Measurements from ENCODE around the gene CXCR2. TPM values are rescaled to one million over a fixed set of nuclear protein-coding genes. Genes with fewer than 3 reads are reported as not detected.
A peak's percentile ranks its signal among the peaks of the same experiment; 100 is the strongest.

Gene CXCR2
- polyA plus RNA-seq, 1 of the 3 experiments (the other 2 are of a cell fraction): not detected

DNA sequence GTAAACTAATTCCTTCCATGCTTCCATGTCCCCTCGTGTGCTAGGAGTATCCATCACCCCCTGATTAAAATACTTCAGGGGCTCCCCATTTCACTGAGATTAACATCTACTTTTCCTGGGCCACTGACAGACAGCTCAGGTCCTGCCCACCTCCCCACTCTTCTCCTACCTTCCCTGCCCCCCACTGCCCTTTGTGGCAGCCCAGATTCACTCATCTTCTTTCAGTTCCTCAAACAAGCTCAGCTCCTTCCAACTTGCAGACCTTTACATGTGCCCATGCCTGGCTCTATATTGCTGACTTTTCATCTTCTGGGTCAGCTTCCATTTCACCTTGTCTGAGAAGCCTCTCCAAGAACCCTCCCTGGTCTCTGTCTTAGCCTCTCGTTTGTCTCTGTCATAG is 44.8 kb upstream of the CXCR2 start:
- H3F3A ChIP-seq (replicated peaks; ENCODE audit: insufficient read depth): no peaks in the 10 kb centered on the region
- ChIA-PET CTCF (interaction anchor here (1.4 kb wide), 1 partner anchor 12 kb away, joined by 6 read pairs; the partner anchor contains the start of gene RUFY4), POLR2A (no interaction called here)
- H3K27me3 ChIP-seq (ENCODE audit: insufficient read depth): no peaks in the 10 kb centered on the region
- H4K20me1 ChIP-seq (ENCODE audit: insufficient read depth): no peaks in the 10 kb centered on the region
- no peak overlapping the region for H3K4me2 ChIP-seq
- no peaks in the 10 kb centered on the region for H3K9me2 ChIP-seq
- H3K27ac ChIP-seq (ENCODE audit: low read depth in 2 of 2, low read length in 1 of 2): no peak overlapping the region
- H2AFZ ChIP-seq (ENCODE audit: low read depth): no peak overlapping the region
- 51% methylated on average over 2 of the region's 2 CpGs for WGBS (ENCODE audit: low lambda C conversion rate)
- H3K79me2 ChIP-seq (ENCODE audit: insufficient read depth): no peaks in the 10 kb centered on the region
- no peaks in the 10 kb centered on the region for H3K36me3 ChIP-seq (replicated peaks in 1 of 2; ENCODE audit: control insufficient read depth in 1 of 2, insufficient read depth in 2 of 2, low read length in 1 of 2)
- H3K4me1 ChIP-seq (ENCODE audit: control insufficient read depth in 1 of 2, insufficient read depth in 2 of 2, low read depth in 1 of 2, low read length in 1 of 2): no peaks in the 10 kb centered on the region
- TF ChIP-seq, protein P1, sequence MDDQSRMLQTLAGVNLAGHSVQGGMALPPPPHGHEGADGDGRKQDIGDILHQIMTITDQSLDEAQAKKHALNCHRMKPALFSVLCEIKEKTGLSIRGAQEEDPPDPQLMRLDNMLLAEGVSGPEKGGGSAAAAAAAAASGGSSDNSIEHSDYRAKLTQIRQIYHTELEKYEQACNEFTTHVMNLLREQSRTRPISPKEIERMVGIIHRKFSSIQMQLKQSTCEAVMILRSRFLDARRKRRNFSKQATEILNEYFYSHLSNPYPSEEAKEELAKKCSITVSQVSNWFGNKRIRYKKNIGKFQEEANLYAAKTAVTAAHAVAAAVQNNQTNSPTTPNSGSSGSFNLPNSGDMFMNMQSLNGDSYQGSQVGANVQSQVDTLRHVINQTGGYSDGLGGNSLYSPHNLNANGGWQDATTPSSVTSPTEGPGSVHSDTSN (IDR thresholded peaks at IDR 0.05): no peak
- TF ChIP-seq, protein P2, sequence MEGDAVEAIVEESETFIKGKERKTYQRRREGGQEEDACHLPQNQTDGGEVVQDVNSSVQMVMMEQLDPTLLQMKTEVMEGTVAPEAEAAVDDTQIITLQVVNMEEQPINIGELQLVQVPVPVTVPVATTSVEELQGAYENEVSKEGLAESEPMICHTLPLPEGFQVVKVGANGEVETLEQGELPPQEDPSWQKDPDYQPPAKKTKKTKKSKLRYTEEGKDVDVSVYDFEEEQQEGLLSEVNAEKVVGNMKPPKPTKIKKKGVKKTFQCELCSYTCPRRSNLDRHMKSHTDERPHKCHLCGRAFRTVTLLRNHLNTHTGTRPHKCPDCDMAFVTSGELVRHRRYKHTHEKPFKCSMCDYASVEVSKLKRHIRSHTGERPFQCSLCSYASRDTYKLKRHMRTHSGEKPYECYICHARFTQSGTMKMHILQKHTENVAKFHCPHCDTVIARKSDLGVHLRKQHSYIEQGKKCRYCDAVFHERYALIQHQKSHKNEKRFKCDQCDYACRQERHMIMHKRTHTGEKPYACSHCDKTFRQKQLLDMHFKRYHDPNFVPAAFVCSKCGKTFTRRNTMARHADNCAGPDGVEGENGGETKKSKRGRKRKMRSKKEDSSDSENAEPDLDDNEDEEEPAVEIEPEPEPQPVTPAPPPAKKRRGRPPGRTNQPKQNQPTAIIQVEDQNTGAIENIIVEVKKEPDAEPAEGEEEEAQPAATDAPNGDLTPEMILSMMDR (IDR thresholded peaks at IDR 0.05): no peak
- TF ChIP-seq, protein P3, sequence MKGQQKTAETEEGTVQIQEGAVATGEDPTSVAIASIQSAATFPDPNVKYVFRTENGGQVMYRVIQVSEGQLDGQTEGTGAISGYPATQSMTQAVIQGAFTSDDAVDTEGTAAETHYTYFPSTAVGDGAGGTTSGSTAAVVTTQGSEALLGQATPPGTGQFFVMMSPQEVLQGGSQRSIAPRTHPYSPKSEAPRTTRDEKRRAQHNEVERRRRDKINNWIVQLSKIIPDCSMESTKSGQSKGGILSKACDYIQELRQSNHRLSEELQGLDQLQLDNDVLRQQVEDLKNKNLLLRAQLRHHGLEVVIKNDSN (IDR thresholded peaks at IDR 0.05; ENCODE audit: borderline replicate concordance, low read depth): no peak
- no peak for TF ChIP-seq POLR2AphosphoS5 (IDR thresholded peaks at IDR 0.05; ENCODE audit: low read depth, low read length)
- no peak for TF ChIP-seq FOXJ3 (CRISPR knock-in tag; IDR thresholded peaks at IDR 0.05)
- TF ChIP-seq EZH2phosphoT487 (IDR thresholded peaks at IDR 0.05; ENCODE audit: borderline replicate concordance, low read depth): no peak
- TF ChIP-seq, protein P4, sequence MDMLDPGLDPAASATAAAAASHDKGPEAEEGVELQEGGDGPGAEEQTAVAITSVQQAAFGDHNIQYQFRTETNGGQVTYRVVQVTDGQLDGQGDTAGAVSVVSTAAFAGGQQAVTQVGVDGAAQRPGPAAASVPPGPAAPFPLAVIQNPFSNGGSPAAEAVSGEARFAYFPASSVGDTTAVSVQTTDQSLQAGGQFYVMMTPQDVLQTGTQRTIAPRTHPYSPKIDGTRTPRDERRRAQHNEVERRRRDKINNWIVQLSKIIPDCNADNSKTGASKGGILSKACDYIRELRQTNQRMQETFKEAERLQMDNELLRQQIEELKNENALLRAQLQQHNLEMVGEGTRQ (IDR thresholded peaks at IDR 0.05; ENCODE audit: borderline replicate concordance, low read depth, low read length): no peak
- TF ChIP-seq SIN3A (IDR thresholded peaks at IDR 0.05; ENCODE audit: borderline replicate concordance, low read depth, low read length): no peak
- TF ChIP-seq RAD21 (IDR thresholded peaks at IDR 0.05; ENCODE audit: low read length): no peak
- TF ChIP-seq MXI1 (IDR thresholded peaks at IDR 0.05; ENCODE audit: low read depth, low read length): no peak
- TF ChIP-seq ELF1 (IDR thresholded peaks at IDR 0.05): no peak
- no peak overlapping the region for H3K9ac ChIP-seq
- no peak overlapping the region for H3K4me3 ChIP-seq (ENCODE audit: low read depth in 2 of 2, low read length in 1 of 2)
- no peak for DNase-seq
- H3K9me3 ChIP-seq: no peaks in the 10 kb centered on the region

DNA sequence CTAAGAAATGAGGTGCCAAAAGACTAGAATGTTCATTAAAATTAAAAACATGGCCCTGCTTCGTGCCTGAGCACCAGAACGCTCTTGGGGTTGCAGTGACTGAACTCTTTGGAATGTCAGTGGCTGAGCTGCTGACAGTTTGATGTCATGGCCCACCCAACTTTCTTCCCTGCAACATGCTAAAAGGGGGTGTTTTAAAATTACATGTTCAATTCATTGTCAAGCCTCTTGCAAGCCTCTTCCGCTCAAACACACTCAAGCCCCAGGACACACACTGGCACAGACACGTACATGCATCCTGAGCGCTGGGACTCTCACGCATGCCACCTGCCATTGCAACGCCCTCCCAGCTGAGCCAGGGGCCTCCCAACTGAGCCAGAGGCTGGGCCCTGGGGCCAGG is 44.1 kb upstream of the CXCR2 start:
- H3K4me2 ChIP-seq: no peak overlapping the region
- H3K27ac ChIP-seq (ENCODE audit: low read depth in 2 of 2, low read length in 1 of 2): no peak overlapping the region
- no peak overlapping the region for H2AFZ ChIP-seq (ENCODE audit: low read depth)
- H3K4me3 ChIP-seq (ENCODE audit: low read depth in 2 of 2, low read length in 1 of 2): no peak overlapping the region
- no peak for TF ChIP-seq RXRA (IDR thresholded peaks at IDR 0.05; ENCODE audit: borderline replicate concordance, low read depth)
- TF ChIP-seq, protein P1 (IDR thresholded peaks at IDR 0.05): peak; percentile 44
- no peaks in the 10 kb centered on the region for H3K9me3 ChIP-seq
- no peaks in the 10 kb centered on the region for H3K79me2 ChIP-seq (ENCODE audit: insufficient read depth)
- H3K4me1 ChIP-seq (ENCODE audit: control insufficient read depth in 1 of 2, insufficient read depth in 2 of 2, low read depth in 1 of 2, low read length in 1 of 2): no peaks in the 10 kb centered on the region
- H4K20me1 ChIP-seq (ENCODE audit: insufficient read depth): no peaks in the 10 kb centered on the region
- ChIA-PET CTCF (interaction anchor here (1.0 kb wide), 1 partner anchor 13 kb away, joined by 3 read pairs; no protein-coding TSS in a partner anchor), POLR2A (no interaction called here)
- 63% methylated on average over 7 of the region's 7 CpGs for WGBS (ENCODE audit: low lambda C conversion rate)
- no peak overlapping the region for H3K9ac ChIP-seq
- H3K9me2 ChIP-seq: no peaks in the 10 kb centered on the region
- no peak for DNase-seq
- no peaks in the 10 kb centered on the region for H3F3A ChIP-seq (replicated peaks; ENCODE audit: insufficient read depth)
- H3K36me3 ChIP-seq (replicated peaks in 1 of 2; ENCODE audit: control insufficient read depth in 1 of 2, insufficient read depth in 2 of 2, low read length in 1 of 2): no peaks in the 10 kb centered on the region
- no peaks in the 10 kb centered on the region for H3K27me3 ChIP-seq (ENCODE audit: insufficient read depth)

All from SK-N-SH (cell line).